Measurements from ENCODE around the gene LRIG3. TPM values are rescaled to one million over a fixed set of nuclear protein-coding genes. Genes with fewer than 3 reads are reported as not detected.

Gene LRIG3
- total RNA-seq, 1 donor from 2014 or later: not detected

- no peak for TF ChIP-seq CTCF (IDR thresholded peaks at IDR 0.05)
- intact Hi-C loops (cut with micrococcal nuclease): no loop called here
- no peak overlapping the region for H3K27ac Mint-ChIP-seq
- no peaks in the 10 kb centered on the region for H3K36me3 Mint-ChIP-seq (ENCODE audit: low read depth)
- H3K27me3 Mint-ChIP-seq: no peaks in the 10 kb centered on the region
- CTCF ChIA-PET: no interaction called here
- no peaks in the 10 kb centered on the region for H3K9me3 Mint-ChIP-seq
- DNase-seq (no peak), ATAC-seq (ENCODE audit: low read depth) (no peak)
- H3K4me1 Mint-ChIP-seq: no peaks in the 10 kb centered on the region
- POLR2A ChIA-PET: no interaction called here
- no peak overlapping the region for H3K4me3 Mint-ChIP-seq
Observed at GRCh38 chr12:58965568-58965967, 45.3 kb upstream of the LRIG3 start.

GRCh38 chr12:58963844-58964243 is 43.5 kb upstream of the LRIG3 start:
- CTCF ChIA-PET: no interaction called here
- Mint-ChIP-seq H3K36me3 (ENCODE audit: low read depth) (no peaks in the 10 kb centered on the region), H3K27ac (no peak overlapping the region), H3K9me3 (no peaks in the 10 kb centered on the region), H3K4me3 (no peak overlapping the region), H3K27me3 (no peaks in the 10 kb centered on the region), H3K4me1 (no peaks in the 10 kb centered on the region)
- TF ChIP-seq CTCF (IDR thresholded peaks at IDR 0.05): no peak
- ATAC-seq (ENCODE audit: low read depth) (no peak), DNase-seq (no peak)
- POLR2A ChIA-PET: no interaction called here
- intact Hi-C loops (cut with micrococcal nuclease): no loop called here

GRCh38 chr12:58961906-58962305 is 41.6 kb upstream of the LRIG3 start:
- H3K36me3 Mint-ChIP-seq (ENCODE audit: low read depth): no peaks in the 10 kb centered on the region
- no peak for TF ChIP-seq CTCF (IDR thresholded peaks at IDR 0.05)
- H3K4me3 Mint-ChIP-seq: no peak overlapping the region
- H3K27ac Mint-ChIP-seq: no peak overlapping the region
- CTCF ChIA-PET: no interaction called here
- no peaks in the 10 kb centered on the region for H3K9me3 Mint-ChIP-seq
- no peaks in the 10 kb centered on the region for H3K4me1 Mint-ChIP-seq
- POLR2A ChIA-PET: no interaction called here
- H3K27me3 Mint-ChIP-seq: no peaks in the 10 kb centered on the region
- intact Hi-C loops (cut with micrococcal nuclease): no loop called here
- ATAC-seq (ENCODE audit: low read depth) (no peak), DNase-seq (no peak)

GRCh38 chr12:58961166-58961565 is 40.9 kb upstream of the LRIG3 start:
- intact Hi-C loops (cut with micrococcal nuclease): no loop called here
- POLR2A ChIA-PET: no interaction called here
- Mint-ChIP-seq H3K4me3 (no peak overlapping the region), H3K27ac (no peak overlapping the region), H3K9me3 (no peaks in the 10 kb centered on the region), H3K27me3 (no peaks in the 10 kb centered on the region), H3K36me3 (ENCODE audit: low read depth) (no peaks in the 10 kb centered on the region), H3K4me1 (no peaks in the 10 kb centered on the region)
- ATAC-seq (ENCODE audit: low read depth) (no peak), DNase-seq (no peak)
- TF ChIP-seq CTCF (IDR thresholded peaks at IDR 0.05): no peak
- CTCF ChIA-PET: no interaction called here

GRCh38 chr12:58959639-58960300 is 39.5 kb upstream of the LRIG3 start:
- intact Hi-C loops (cut with micrococcal nuclease): no loop called here
- Mint-ChIP-seq H3K36me3 (ENCODE audit: low read depth) (no peaks in the 10 kb centered on the region), H3K27ac (no peak overlapping the region), H3K4me1 (no peaks in the 10 kb centered on the region), H3K27me3 (no peaks in the 10 kb centered on the region), H3K4me3 (no peak overlapping the region), H3K9me3 (no peaks in the 10 kb centered on the region)
- ChIA-PET CTCF (no interaction called here), POLR2A (no interaction called here)
- ATAC-seq (ENCODE audit: low read depth) (no peak), DNase-seq (no peak)
- no peak for TF ChIP-seq CTCF (IDR thresholded peaks at IDR 0.05)
